Body of pancreas (tissue), 4 donors: Measurements from ENCODE around the gene MED13L.

Source experiments
- CTCF ChIP-seq, 7 experiments: fragments of 450-650 bp in 4 of 7; fragments of 200-600 bp in 3 of 7; sonication (generic) in 3 of 7; IDR thresholded peaks; one replicate each; pipeline ENCODE4 v1.5.1; 2016 to 2019; ENCODE audit warnings: antibody characterized with exemption in 7 of 7
- POLR2A ChIP-seq, 3 donors: fragments of 450-650 bp; IDR thresholded peaks; one replicate each; pipeline ENCODE4 v1.6.1; 2016; ENCODE audit warnings: antibody characterized with exemption in 3 of 3, mild to moderate bottlenecking in 2 of 3

- TF ChIP-seq POLR2A (IDR thresholded peaks at IDR 0.05) (no peak), CTCF (IDR thresholded peaks at IDR 0.05) (no peak)
Measured at GRCh38 chr12:115944837-115945490, 332.5 kb downstream of the MED13L start.
